T-helper 22 cell (primary cell): Measurements from ENCODE around the gene HSPB1.
"Not testable (repeated sequence)": the region's sequence is repeated elsewhere in the genome, so short reads cannot be mapped to it uniquely, and the experiment has no call there.

Experiments used
- DNase-seq: peaks from one replicate; pipeline ENCODE4 v3.0.0-alpha.2; 2020; ENCODE audit warnings: low read depth

HSPB1 gene

GRCh38 chr7:76302347-76303201 is at the start of gene HSPB1:
Gene HSPB1, plus strand, starts transcription at chr7:76302673. Its CDS starts 40 bp downstream, at chr7:76302713.
- DNase-seq, result peak; percentile 62

- DNase-seq, result no peak
Observed at GRCh38 chr7:76254781-76255180, 47.7 kb upstream of the HSPB1 start.

GRCh38 chr7:76257973-76258372 is 44.5 kb upstream of the HSPB1 start:
- DNase-seq, result no peak

- no peak for DNase-seq
Observed at GRCh38 chr7:76259124-76260093, 43.1 kb upstream of the HSPB1 start.

- DNase-seq, result peak; percentile 35
Observed at GRCh38 chr7:76260171-76260703, 42.2 kb upstream of the HSPB1 start.

- no peak for DNase-seq
Observed at GRCh38 chr7:76261329-76261728, 41.1 kb upstream of the HSPB1 start.

GRCh38 chr7:76261931-76262330 is 40.5 kb upstream of the HSPB1 start:
- DNase-seq, result no peak

GRCh38 chr7:76262683-76263402 is 39.6 kb upstream of the HSPB1 start:
- DNase-seq, result no peak

- DNase-seq, result no peak
Observed at GRCh38 chr7:76265299-76265698, 37.2 kb upstream of the HSPB1 start.

GRCh38 chr7:76267107-76267893 is 35.2 kb upstream of the HSPB1 start:
- no peak for DNase-seq

GRCh38 chr7:76267894-76268183 is 34.6 kb upstream of the HSPB1 start:
- DNase-seq, result no peak

- DNase-seq, result no peak
Observed at GRCh38 chr7:76268376-76268775, 34.1 kb upstream of the HSPB1 start.

- DNase-seq, result no peak
Observed at GRCh38 chr7:76269895-76270294, 32.6 kb upstream of the HSPB1 start.

GRCh38 chr7:76271384-76271783 is 31.1 kb upstream of the HSPB1 start:
- DNase-seq, result not testable (repeated sequence)

- DNase-seq, result no peak
Observed at GRCh38 chr7:76272142-76272541, 30.3 kb upstream of the HSPB1 start.

- DNase-seq, result no peak
Observed at GRCh38 chr7:76272851-76273497, 29.5 kb upstream of the HSPB1 start.

GRCh38 chr7:76273503-76273902 is 29.0 kb upstream of the HSPB1 start:
- no peak for DNase-seq

GRCh38 chr7:76278540-76278939 is 23.9 kb upstream of the HSPB1 start:
- DNase-seq, result no peak

GRCh38 chr7:76280408-76280807 is 22.1 kb upstream of the HSPB1 start:
- DNase-seq, result no peak

- no peak for DNase-seq
Observed at GRCh38 chr7:76281006-76281705, 21.3 kb upstream of the HSPB1 start.
